ENCODE results near the gene AASDHPPT.

The AASDHPPT gene

DNA sequence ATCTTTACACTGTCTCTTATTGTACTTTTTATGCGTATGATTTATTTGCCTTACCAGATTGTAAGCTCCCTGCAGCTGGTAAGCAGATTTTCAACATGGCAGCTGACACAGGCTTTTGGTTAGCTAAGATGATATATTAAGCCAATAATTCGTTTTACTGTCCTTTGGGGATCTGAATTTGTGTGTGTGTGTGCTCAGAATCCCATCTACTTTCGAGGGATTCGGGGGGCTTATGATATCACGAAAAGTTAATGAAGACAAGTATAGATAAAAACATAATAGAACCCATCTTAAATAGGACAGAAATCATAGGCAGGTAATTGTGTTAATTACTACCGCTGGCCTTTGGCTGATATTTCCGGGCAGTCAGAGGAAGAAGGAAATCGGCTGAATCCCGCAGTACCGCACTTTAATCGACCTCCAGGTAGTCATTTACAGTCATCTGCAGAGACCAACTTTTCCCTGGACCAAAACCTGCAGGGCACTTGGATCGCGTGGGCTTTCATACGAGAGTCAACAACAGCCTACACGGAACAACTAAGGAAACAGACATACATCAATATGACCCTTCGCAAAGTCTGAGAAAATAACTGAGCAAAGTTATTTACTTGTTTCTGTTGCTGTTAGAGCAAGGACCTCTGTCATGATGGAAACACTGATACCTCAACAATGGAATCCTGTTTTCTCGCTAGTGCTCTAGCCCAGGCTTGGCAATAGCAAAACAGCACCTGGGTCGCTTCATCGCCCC, 1.1 kb upstream of the AASDHPPT start:
- Mint-ChIP-seq H3K27ac (peak overlapping the region; percentile 96), H3K4me3 (peak overlapping the region; percentile 93), H3K9me3 (no peaks in the 10 kb centered on the region), H3K4me1 (peaks cover 47% of the 10 kb centered on the region), H3K27me3 (ENCODE audit: low read depth, poor library complexity) (no peaks in the 10 kb centered on the region), H3K36me3 (ENCODE audit: low read depth) (peaks cover 21% of the 10 kb centered on the region)
- TF ChIP-seq, protein P1, sequence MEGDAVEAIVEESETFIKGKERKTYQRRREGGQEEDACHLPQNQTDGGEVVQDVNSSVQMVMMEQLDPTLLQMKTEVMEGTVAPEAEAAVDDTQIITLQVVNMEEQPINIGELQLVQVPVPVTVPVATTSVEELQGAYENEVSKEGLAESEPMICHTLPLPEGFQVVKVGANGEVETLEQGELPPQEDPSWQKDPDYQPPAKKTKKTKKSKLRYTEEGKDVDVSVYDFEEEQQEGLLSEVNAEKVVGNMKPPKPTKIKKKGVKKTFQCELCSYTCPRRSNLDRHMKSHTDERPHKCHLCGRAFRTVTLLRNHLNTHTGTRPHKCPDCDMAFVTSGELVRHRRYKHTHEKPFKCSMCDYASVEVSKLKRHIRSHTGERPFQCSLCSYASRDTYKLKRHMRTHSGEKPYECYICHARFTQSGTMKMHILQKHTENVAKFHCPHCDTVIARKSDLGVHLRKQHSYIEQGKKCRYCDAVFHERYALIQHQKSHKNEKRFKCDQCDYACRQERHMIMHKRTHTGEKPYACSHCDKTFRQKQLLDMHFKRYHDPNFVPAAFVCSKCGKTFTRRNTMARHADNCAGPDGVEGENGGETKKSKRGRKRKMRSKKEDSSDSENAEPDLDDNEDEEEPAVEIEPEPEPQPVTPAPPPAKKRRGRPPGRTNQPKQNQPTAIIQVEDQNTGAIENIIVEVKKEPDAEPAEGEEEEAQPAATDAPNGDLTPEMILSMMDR (IDR thresholded peaks at IDR 0.05) = no peak
- DNase-seq = peak; percentile 6

DNA sequence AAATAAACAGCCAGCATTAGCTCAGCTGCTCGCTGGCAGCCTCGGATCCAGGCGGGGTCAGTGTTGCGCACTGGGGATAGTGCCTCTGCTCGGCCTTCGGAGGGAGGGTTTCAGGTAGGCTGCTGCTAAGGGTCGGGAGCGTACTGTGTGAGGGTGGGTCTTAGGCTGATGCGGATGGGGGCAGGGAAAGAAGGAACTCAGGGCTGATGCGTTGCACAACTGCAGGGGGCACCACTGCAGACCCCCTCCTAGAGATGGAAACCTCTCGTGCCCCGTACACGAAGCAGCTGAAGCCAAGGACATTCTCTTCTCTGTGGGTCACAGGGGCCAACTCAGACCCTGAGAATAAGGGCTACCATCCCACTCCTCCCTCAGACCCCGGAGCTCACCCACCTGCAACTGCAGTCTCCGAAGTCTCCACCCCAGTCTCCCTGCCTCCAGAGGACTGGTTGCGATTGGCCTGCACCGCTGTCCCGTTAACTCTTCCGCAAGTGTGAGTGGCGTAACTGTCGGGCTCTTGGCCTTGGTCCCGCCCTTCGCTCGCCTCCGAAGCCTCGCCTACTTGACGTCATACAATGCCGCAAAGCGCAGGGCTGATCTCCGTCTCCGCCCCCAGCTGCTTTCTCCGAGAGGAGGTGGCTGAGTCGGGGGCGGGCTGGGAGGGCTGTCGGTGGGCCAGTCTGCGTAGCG, 398 bp upstream of the AASDHPPT start, which contains the start of gene KBTBD3:
KBTBD3 (minus strand) TSS at position 429 of the 690 bp plus-strand sequence. CDS start 18,250 bp downstream, outside the sequence.
- Mint-ChIP-seq H3K27me3 (ENCODE audit: low read depth, poor library complexity) (no peaks in the 10 kb centered on the region), H3K4me1 (peaks cover 51% of the 10 kb centered on the region), H3K4me3 (peak within 1 kb of the TSS; percentile 93), H3K9me3 (no peaks in the 10 kb centered on the region), H3K36me3 (ENCODE audit: low read depth) (peaks cover 28% of the 10 kb centered on the region), H3K27ac (peak within 1 kb of the TSS; percentile 100)
- DNase-seq = peak; percentile 97
- TF ChIP-seq, protein P1 (IDR thresholded peaks at IDR 0.05) = peak; percentile 33

DNA sequence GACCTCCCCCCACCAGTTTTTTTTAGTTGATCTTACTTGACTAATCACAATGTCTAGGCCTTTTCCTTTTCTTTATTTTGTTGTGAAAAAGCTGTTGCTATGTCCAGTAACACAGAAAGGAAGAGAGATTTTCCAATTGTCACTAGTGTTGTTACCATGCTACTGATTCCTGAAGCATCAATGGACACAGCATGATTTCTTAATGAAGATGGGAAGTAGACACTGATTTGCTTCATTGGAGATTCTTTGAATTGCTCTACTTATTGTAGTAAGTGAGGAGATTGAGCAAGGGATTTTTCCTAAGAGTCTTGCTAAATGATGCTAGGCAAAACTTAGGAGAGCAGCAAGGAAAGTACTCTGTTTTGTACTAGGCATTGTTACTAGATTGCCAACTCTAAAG, 4.6 kb downstream of the AASDHPPT start:
- DNase-seq = no peak
- H3K36me3 Mint-ChIP-seq (ENCODE audit: low read depth) = peaks cover 76% of the 10 kb centered on the region
- peaks cover 52% of the 10 kb centered on the region for H3K4me1 Mint-ChIP-seq
- TF ChIP-seq, protein P1 (IDR thresholded peaks at IDR 0.05) = no peak
- no peaks in the 10 kb centered on the region for H3K27me3 Mint-ChIP-seq (ENCODE audit: low read depth, poor library complexity)
- H3K4me3 Mint-ChIP-seq = peak overlapping the region; percentile 46
- no peaks in the 10 kb centered on the region for H3K9me3 Mint-ChIP-seq
- no peak overlapping the region for H3K27ac Mint-ChIP-seq

DNA sequence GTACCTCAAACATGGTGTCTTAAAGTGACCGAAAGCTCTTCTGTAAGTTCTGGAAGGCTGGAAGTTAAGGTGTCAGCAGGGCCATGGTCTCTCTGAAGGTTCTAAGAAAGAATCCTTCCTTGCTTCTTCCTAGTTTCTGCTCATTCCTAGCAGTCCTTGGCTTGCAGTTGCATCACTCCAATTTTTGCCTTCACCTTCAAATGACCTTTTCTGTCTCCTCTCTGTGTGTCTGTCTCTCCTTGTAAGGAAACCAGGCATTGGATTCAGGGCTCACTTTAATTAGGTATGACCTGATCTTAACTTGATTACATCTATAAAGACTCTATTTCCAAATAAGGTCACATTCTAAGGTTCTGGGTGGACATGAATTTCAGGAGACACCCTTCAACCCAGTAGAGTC, 8.7 kb downstream of the AASDHPPT start:
- peaks cover 39% of the 10 kb centered on the region for H3K4me1 Mint-ChIP-seq
- H3K27me3 Mint-ChIP-seq (ENCODE audit: low read depth, poor library complexity) = no peaks in the 10 kb centered on the region
- no peaks in the 10 kb centered on the region for H3K9me3 Mint-ChIP-seq
- DNase-seq = no peak
- H3K36me3 Mint-ChIP-seq (ENCODE audit: low read depth) = peaks cover 63% of the 10 kb centered on the region
- peak overlapping the region; percentile 58 for H3K27ac Mint-ChIP-seq
- H3K4me3 Mint-ChIP-seq = no peak overlapping the region
- TF ChIP-seq, protein P1 (IDR thresholded peaks at IDR 0.05) = no peak

DNA sequence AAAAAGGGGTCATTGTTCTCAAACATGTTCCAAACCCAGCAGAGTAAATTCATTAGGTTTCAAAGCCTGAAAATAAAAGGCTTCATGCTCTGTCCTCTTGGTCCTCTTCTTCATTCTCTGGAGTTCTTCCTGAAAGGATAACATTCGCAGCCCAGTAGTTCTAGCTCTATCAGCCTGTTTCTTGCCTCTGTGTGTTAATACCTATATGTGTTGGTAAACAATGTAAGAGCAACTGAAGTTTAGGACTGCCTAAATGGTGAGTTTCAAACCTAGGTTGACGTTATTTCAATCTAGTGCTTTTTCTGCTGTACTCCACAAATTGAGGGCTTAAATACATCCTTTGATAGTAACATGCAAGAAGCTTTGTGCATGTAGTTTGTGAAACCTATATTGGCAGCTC, 9.4 kb downstream of the AASDHPPT start:
- Mint-ChIP-seq H3K4me3 (no peak overlapping the region), H3K27ac (peak overlapping the region; percentile 58)
- DNase-seq = no peak

More for the DNA sequence above, 9.4 kb downstream of the AASDHPPT start:
- H3K36me3 Mint-ChIP-seq (ENCODE audit: low read depth) = peaks cover 63% of the 10 kb centered on the region
- H3K4me1 Mint-ChIP-seq = peaks cover 35% of the 10 kb centered on the region
- no peaks in the 10 kb centered on the region for H3K27me3 Mint-ChIP-seq (ENCODE audit: low read depth, poor library complexity)
- H3K9me3 Mint-ChIP-seq = no peaks in the 10 kb centered on the region
- TF ChIP-seq, protein P1 (IDR thresholded peaks at IDR 0.05) = no peak

Data from nephron progenitor cell (in vitro differentiated cells).